ENCODE data around the gene MAGEL2. TPM values are rescaled to one million over a fixed set of nuclear protein-coding genes. Genes with fewer than 3 reads are reported as not detected.

Gene MAGEL2
- total RNA-seq, 1 experiment from 2014 or later, result not detected

GRCh38 chr15:23671481-23671880, 23.8 kb upstream of the MAGEL2 start:
- TF ChIP-seq EGR1 (IDR thresholded peaks at IDR 0.05; ENCODE audit: low read depth), result no peak
- no peak for TF ChIP-seq YY1 (IDR thresholded peaks at IDR 0.05; ENCODE audit: extremely low read depth, insufficient replicate concordance, low read depth, low read length)
- TF ChIP-seq REST (IDR thresholded peaks at IDR 0.05; ENCODE audit: low read depth), result no peak
- no peak for TF ChIP-seq SP1 (IDR thresholded peaks at IDR 0.05; ENCODE audit: low read depth)
- TF ChIP-seq ZBTB33 (IDR thresholded peaks at IDR 0.05; ENCODE audit: extremely low read depth, insufficient replicate concordance, low read length), result no peak
- no peak for TF ChIP-seq SIN3A (IDR thresholded peaks at IDR 0.05; ENCODE audit: low read depth)
- no peak for TF ChIP-seq CEBPB (IDR thresholded peaks at IDR 0.05; ENCODE audit: low read depth)
- no peak for TF ChIP-seq JUND (IDR thresholded peaks at IDR 0.05)
- no peak for TF ChIP-seq RAD21 (IDR thresholded peaks at IDR 0.05; ENCODE audit: low read depth)
- RAD21 ChIA-PET (ENCODE audit: low non-redundant PET in 1 of 2, low total read pairs in 2 of 2, uncharacterized antibody in 2 of 2, unreplicated experiment in 2 of 2), result no interaction called here
- no peaks in the 10 kb centered on the region for H4K20me1 ChIP-seq (ENCODE audit: insufficient read depth)
- ATAC-seq (no peak), DNase-seq (ENCODE audit: low read depth, low spot score) (no peak)
- no TSS peak for BruUV-seq (replicated peaks)
- POLR2A ChIA-PET, result no interaction called here
- H3K36me3 ChIP-seq (ENCODE audit: control insufficient read depth in 1 of 2, insufficient read depth in 2 of 2, low read length in 2 of 2), result no peaks in the 10 kb centered on the region
- no peaks in the 10 kb centered on the region for H3K4me1 ChIP-seq (ENCODE audit: control insufficient read depth in 1 of 2, insufficient read depth in 2 of 2, low read length in 2 of 2)
- H3K79me2 ChIP-seq (ENCODE audit: insufficient read depth, low read length), result no peaks in the 10 kb centered on the region
- H3K9ac ChIP-seq (ENCODE audit: low read length), result no peak overlapping the region
- no peaks in the 10 kb centered on the region for H3K27me3 ChIP-seq (ENCODE audit: insufficient read depth, low read length)
- no peak overlapping the region for H2AFZ ChIP-seq (ENCODE audit: low read depth, low read length, poor library complexity, severe bottlenecking)
- CTCF ChIA-PET, result no interaction called here
- no peak overlapping the region for H3K27ac ChIP-seq (ENCODE audit: low read depth, low read length)
- no peaks in the 10 kb centered on the region for H3K9me2 ChIP-seq (ENCODE audit: insufficient read depth)
- H3K4me2 ChIP-seq (ENCODE audit: low read length), result no peak overlapping the region
- intact Hi-C loops (cut with micrococcal nuclease), result no loop called here
- no peak overlapping the region for H3K4me3 ChIP-seq (replicated peaks in 1 of 2; ENCODE audit: low read depth in 1 of 2, low read length in 2 of 2)
- H3K9me3 ChIP-seq (ENCODE audit: control insufficient read depth in 1 of 2, insufficient read depth in 1 of 2, low read depth in 1 of 2, low read length in 2 of 2), result peaks cover 0 to 20% of the 10 kb centered on the region in 2 experiments; a peak in 2 of 4 replicates
